HEK293 (cell line): ENCODE results near the gene GCA.

ENCODE experiments used
- CTCF ChIA-PET: fragments of 350-600 bp; formaldehyde crosslinking; extraction: SDS; loops from one replicate; lab custom pipeline; 2021; ENCODE audit warnings: antibody characterized with exemption; lab: Yijun Ruan, JAX
- POLR2A ChIA-PET: fragments of 300-600 bp; formaldehyde crosslinking; extraction: SDS; loops from one replicate; lab custom pipeline; 2020; ENCODE audit warnings: antibody characterized with exemption, inconsistent platforms; lab: Yijun Ruan, JAX
- H3K27ac ChIP-seq: fragments of 200-500 bp; sonication (Bioruptor generic); 2 replicates; pipeline ENCODE4 v1.5.1; 2014; ENCODE audit warnings: low read depth, low read length, control low read depth, inconsistent platforms; ENCODE audit errors: extremely low read depth
- H3K36me3 ChIP-seq, 2 experiments: fragments of 200-500 bp in 1 of 2; sonication (Bioruptor generic) in 1 of 2; 1 replicate in 1 of 2; 2 replicates in 1 of 2; pipeline ENCODE4 v1.5.1; 2014 to 2017; ENCODE audit warnings: inconsistent platforms in 2 of 2, low read length in 2 of 2; ENCODE audit not compliant: control insufficient read depth in 2 of 2, insufficient read depth in 1 of 2
- H3K4me1 ChIP-seq: fragments of 200-500 bp; sonication (Bioruptor generic); 2 replicates; pipeline ENCODE4 v1.5.1; 2014; ENCODE audit warnings: mild to moderate bottlenecking, low read length, inconsistent platforms; ENCODE audit not compliant: control insufficient read depth, insufficient read depth
- H3K4me3 ChIP-seq: 2 replicates; pipeline ENCODE4 v1.5.1; 2011; ENCODE audit warnings: low read depth, mild to moderate bottlenecking, control low read depth, low read length, moderate library complexity
- H3K9me3 ChIP-seq: fragments of 200-500 bp; sonication (Bioruptor generic); 2 replicates; pipeline ENCODE4 v1.5.1; 2014; ENCODE audit warnings: low read depth, low read length, inconsistent platforms; ENCODE audit not compliant: control insufficient read depth, insufficient read depth
- KLF10 ChIP-seq: fragments of 450-650 bp; IDR thresholded peaks from 2 replicates; pipeline ENCODE4 v1.5.1; 2018; ENCODE audit warnings: missing biosample characterization, mild to moderate bottlenecking, missing genetic modification characterization
- KLF9 ChIP-seq: fragments of 450-650 bp; formaldehyde crosslinking; IDR thresholded peaks from 2 replicates; pipeline ENCODE4 v1.5.1; 2016; ENCODE audit warnings: missing biosample characterization, missing genetic modification characterization, low read depth
- MYNN ChIP-seq: fragments of 450-650 bp; formaldehyde crosslinking; IDR thresholded peaks from 2 replicates; pipeline ENCODE4 v1.5.1; 2016; ENCODE audit warnings: missing biosample characterization, missing genetic modification characterization, borderline replicate concordance
- PRDM2 ChIP-seq: fragments of 450-650 bp; formaldehyde crosslinking; IDR thresholded peaks from 2 replicates; pipeline ENCODE4 v1.5.1; 2016; ENCODE audit warnings: missing biosample characterization, missing genetic modification characterization, borderline replicate concordance
- TCF7L2 ChIP-seq: IDR thresholded peaks from 2 replicates; pipeline ENCODE4 v1.6.1; 2011; ENCODE audit warnings: low read depth, mild to moderate bottlenecking, inconsistent platforms, low read length, moderate library complexity, borderline replicate concordance
- ZFP37 ChIP-seq: fragments of 450-650 bp; formaldehyde crosslinking; IDR thresholded peaks from 2 replicates; pipeline ENCODE4 v1.5.1; 2016; ENCODE audit warnings: missing biosample characterization, missing genetic modification characterization
- ZNF211 ChIP-seq: fragments of 450-650 bp; formaldehyde crosslinking; IDR thresholded peaks from 2 replicates; pipeline ENCODE4 v1.5.1; 2016; ENCODE audit warnings: low read depth, missing biosample characterization, missing genetic modification characterization
- ZNF341 ChIP-seq: fragments of 450-650 bp; formaldehyde crosslinking; IDR thresholded peaks from 2 replicates; pipeline ENCODE4; 2016; ENCODE audit warnings: low read depth, missing biosample characterization, missing genetic modification characterization
- ZNF561 ChIP-seq: fragments of 450-650 bp; IDR thresholded peaks from 2 replicates; pipeline ENCODE4 v1.5.1; 2018; ENCODE audit warnings: missing biosample characterization, missing genetic modification characterization, borderline replicate concordance
- ZNF626 ChIP-seq: fragments of 450-650 bp; sonication (Bioruptor Pico); formaldehyde crosslinking; IDR thresholded peaks from 2 replicates; pipeline ENCODE4 v1.5.1; 2018; ENCODE audit warnings: missing biosample characterization, missing genetic modification characterization, inconsistent platforms
- ZNF658 ChIP-seq: fragments of 450-650 bp; formaldehyde crosslinking; IDR thresholded peaks from 2 replicates; pipeline ENCODE4; 2016; ENCODE audit warnings: missing biosample characterization, missing genetic modification characterization
- ZNF692 ChIP-seq: fragments of 450-650 bp; formaldehyde crosslinking; IDR thresholded peaks from 2 replicates; pipeline ENCODE4 v1.5.1; 2016; ENCODE audit warnings: missing biosample characterization, missing genetic modification characterization
- ZNF776 ChIP-seq: fragments of 450-650 bp; formaldehyde crosslinking; IDR thresholded peaks from 2 replicates; pipeline ENCODE4 v1.5.0; 2017; ENCODE audit warnings: missing biosample characterization, missing genetic modification characterization, borderline replicate concordance
- ZNF777 ChIP-seq: fragments of 450-650 bp; formaldehyde crosslinking; IDR thresholded peaks from 2 replicates; pipeline ENCODE4 v1.5.1; 2017; ENCODE audit warnings: missing biosample characterization, missing genetic modification characterization, borderline replicate concordance
- TF ChIP-seq, protein P1 (sequence below): IDR thresholded peaks from 2 replicates; pipeline ENCODE4 v1.6.1; 2011; ENCODE audit warnings: mild to moderate bottlenecking, low read depth, low read length, borderline replicate concordance
- TF ChIP-seq, protein P2 (sequence below): fragments of 450-650 bp; formaldehyde crosslinking; IDR thresholded peaks from 2 replicates; pipeline ENCODE4 v1.5.1; 2016; ENCODE audit warnings: missing biosample characterization, missing genetic modification characterization
- TF ChIP-seq, protein P3 (sequence below): fragments of 450-650 bp; formaldehyde crosslinking; IDR thresholded peaks from 2 replicates; pipeline ENCODE4 v1.5.1; 2016; ENCODE audit warnings: missing biosample characterization, missing genetic modification characterization, borderline replicate concordance

Gene GCA

DNA sequence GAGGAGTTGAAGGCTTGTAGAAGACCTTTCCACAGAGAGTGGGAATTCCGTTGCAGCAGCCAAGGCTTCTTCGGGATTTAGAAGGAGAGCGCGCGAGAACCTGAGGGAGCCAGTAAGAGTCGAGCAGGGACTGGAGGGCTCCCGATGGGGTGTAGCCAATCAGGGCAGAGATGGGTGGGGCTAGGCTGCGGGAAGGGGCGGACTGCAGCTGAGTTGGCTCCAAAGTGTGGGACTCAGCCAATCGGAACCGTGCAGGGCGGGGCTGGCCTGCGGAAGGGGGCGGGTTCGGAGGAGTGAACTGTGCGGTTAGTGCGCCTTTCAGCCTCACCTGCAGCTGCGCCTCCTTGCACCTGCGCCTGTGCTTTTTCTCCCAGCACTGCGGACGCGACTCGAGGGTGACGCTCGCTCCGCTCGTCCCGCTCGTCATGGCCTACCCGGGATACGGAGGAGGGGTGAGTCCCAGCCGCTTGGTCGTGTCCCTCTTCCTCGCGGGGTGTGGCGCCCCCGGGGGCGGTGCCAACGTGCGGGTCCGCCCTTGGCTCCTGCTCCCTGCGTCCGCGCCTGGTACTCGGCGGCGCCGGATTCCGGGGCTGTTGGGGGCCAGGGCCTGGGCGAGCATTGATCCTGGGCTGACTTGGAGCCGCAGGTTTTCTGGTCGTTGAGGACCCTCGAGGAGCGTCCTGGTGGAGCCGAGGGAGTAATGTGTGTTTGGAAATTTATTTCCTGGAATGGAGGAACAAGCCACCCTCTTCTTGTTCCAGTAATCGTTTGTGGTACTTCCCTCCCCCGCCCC is at the start of gene GCA (continued):
- TF ChIP-seq TCF7L2 (no peak), ZNF561 (0 out of 2 replicates have a peak, but pooled peaks have one; percentile 33), KLF10 (tag by site-specific recombination) (peak; percentile 35; the same call in 1 of the 2 replicates), ZNF341 (tag by site-specific recombination) (peak; percentile 54), ZNF211 (tag by site-specific recombination) (no peak), ZNF658 (tag by site-specific recombination) (no peak)
- TF ChIP-seq, all 188 proteins: peak for 37

DNA sequence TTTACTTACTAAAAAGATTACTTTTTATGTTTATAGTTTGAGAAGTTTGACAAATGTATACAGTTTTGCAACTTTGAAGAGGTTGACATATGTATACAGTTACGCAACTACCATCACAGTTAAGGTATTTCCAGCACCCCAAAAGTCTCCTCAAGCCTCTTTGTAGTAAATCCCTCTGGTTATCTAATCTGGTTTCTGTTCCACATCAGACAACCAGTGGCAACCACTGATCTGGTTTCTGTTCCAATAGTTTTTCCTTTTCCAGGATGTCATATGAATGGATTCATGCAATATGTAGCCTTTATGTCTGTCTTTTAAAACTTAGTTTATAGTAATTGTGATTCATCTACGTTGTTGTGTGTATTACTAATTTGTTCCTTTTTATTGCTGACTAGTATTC is 48.9 kb upstream of the GCA start:
- TF ChIP-seq, protein P1, sequence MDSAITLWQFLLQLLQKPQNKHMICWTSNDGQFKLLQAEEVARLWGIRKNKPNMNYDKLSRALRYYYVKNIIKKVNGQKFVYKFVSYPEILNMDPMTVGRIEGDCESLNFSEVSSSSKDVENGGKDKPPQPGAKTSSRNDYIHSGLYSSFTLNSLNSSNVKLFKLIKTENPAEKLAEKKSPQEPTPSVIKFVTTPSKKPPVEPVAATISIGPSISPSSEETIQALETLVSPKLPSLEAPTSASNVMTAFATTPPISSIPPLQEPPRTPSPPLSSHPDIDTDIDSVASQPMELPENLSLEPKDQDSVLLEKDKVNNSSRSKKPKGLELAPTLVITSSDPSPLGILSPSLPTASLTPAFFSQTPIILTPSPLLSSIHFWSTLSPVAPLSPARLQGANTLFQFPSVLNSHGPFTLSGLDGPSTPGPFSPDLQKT, result no peak
- TF ChIP-seq ZNF776, result no peak
- no peak for TF ChIP-seq PRDM2 (tag by site-specific recombination)
- TF ChIP-seq, protein P2, sequence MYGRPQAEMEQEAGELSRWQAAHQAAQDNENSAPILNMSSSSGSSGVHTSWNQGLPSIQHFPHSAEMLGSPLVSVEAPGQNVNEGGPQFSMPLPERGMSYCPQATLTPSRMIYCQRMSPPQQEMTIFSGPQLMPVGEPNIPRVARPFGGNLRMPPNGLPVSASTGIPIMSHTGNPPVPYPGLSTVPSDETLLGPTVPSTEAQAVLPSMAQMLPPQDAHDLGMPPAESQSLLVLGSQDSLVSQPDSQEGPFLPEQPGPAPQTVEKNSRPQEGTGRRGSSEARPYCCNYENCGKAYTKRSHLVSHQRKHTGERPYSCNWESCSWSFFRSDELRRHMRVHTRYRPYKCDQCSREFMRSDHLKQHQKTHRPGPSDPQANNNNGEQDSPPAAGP (tag by site-specific recombination), result no peak
- TF ChIP-seq MYNN (tag by site-specific recombination), result no peak
- no peak for TF ChIP-seq KLF9 (tag by site-specific recombination)
- Histone ChIP-seq H3K36me3 (no peaks in the 10 kb centered on the region), H3K9me3 (no peaks in the 10 kb centered on the region), H3K4me1 (no peaks in the 10 kb centered on the region), H3K27ac (no peak overlapping the region), H3K4me3 (no peak overlapping the region)
- ChIA-PET CTCF (interaction anchor here (0.7 to 8.8 kb wide), 3 partner anchors 75 to 1339 kb away, joined by 5 to 130 read pairs (median 112); partner anchors contain the start of gene GCG), POLR2A (no interaction called here)

DNA sequence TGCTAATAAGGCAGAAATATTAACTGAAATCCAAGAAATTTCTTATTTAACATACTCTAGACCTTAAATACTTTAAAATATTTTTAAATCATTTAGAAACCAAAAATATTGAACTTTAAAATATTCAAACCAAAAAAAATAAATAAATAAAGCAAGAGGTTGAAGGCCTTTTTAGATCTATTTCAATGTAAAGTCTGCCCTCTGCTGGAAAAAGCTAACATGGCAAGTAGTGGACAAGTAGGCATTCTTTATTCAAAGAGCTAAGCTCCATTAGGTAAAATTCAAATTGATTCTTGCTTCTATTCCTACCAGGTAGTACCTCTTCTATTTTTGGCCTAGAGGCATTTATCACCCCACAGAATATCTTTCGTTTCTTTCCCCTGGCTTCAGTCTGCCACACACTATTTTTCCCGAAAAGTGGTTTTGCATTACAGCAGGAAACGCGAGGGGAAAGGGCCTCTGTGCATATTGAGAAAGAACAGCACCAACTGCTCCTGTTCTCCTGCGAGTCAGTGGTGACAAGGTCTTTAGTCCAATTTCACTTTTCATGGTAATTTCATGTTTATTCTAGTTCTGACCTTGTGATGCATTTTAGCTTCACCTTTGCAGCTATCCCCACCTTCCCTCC is 45.9 kb upstream of the GCA start:
- no peaks in the 10 kb centered on the region for H3K36me3 ChIP-seq
- H3K4me1 ChIP-seq, result no peaks in the 10 kb centered on the region
- ChIA-PET POLR2A (interaction anchor here (0.6 kb wide), 1 partner anchor 238 kb away, joined by 3 read pairs; no protein-coding TSS in a partner anchor), CTCF (interaction anchor here (0.5 to 8.8 kb wide), 32 partner anchors 9 to 1906 kb away, joined by 3 to 130 read pairs (median 4); partner anchors contain the start of genes GCG and IFIH1)
- H3K4me3 ChIP-seq, result no peak overlapping the region
- H3K9me3 ChIP-seq, result no peaks in the 10 kb centered on the region
- H3K27ac ChIP-seq, result no peak overlapping the region
- TF ChIP-seq MYNN (tag by site-specific recombination) (no peak), ZNF626 (no peak), ZNF692 (tag by site-specific recombination) (no peak), ZFP37 (tag by site-specific recombination) (no peak), ZNF777 (no peak)
- TF ChIP-seq, protein P3, sequence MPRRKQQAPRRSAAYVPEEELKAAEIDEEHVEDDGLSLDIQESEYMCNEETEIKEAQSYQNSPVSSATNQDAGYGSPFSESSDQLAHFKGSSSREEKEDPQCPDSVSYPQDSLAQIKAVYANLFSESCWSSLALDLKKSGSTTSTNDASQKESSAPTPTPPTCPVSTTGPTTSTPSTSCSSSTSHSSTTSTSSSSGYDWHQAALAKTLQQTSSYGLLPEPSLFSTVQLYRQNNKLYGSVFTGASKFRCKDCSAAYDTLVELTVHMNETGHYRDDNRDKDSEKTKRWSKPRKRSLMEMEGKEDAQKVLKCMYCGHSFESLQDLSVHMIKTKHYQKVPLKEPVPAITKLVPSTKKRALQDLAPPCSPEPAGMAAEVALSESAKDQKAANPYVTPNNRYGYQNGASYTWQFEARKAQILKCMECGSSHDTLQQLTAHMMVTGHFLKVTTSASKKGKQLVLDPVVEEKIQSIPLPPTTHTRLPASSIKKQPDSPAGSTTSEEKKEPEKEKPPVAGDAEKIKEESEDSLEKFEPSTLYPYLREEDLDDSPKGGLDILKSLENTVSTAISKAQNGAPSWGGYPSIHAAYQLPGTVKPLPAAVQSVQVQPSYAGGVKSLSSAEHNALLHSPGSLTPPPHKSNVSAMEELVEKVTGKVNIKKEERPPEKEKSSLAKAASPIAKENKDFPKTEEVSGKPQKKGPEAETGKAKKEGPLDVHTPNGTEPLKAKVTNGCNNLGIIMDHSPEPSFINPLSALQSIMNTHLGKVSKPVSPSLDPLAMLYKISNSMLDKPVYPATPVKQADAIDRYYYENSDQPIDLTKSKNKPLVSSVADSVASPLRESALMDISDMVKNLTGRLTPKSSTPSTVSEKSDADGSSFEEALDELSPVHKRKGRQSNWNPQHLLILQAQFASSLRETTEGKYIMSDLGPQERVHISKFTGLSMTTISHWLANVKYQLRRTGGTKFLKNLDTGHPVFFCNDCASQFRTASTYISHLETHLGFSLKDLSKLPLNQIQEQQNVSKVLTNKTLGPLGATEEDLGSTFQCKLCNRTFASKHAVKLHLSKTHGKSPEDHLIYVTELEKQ (tag by site-specific recombination), result no peak
